Measurements from ENCODE around the gene ADAMTS6.

DNA sequence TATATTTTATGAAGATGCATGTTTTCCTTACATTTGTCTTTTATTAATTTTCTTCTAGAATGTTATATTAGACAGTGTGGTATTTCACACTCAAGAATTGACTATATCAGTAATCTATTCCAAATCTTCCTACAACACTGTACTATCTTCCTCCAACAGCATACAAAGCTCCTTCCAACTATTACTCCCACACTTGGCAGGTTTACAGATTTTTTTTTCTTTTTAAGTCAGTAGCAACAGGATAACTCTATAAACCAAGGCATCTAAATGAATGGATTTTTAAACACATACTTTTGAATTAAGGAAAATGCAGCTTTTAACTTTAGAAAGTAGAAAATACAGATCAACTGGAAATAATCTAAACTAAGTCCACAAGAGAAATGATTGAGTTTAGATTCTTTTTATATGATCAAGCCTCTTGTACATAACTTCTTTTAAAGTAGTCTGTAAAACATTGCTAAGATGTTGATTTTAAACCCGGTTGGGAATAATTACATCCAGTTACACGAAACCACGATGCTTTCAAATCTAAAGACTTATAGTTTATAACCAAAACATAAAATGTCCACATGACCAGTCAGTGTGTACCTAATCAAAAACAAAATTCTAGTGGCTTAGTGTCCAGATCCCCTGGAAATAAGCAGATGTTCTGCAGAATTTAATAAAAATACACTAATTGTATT, 281.6 kb downstream of the ADAMTS6 start:
- TF ChIP-seq, protein P1, sequence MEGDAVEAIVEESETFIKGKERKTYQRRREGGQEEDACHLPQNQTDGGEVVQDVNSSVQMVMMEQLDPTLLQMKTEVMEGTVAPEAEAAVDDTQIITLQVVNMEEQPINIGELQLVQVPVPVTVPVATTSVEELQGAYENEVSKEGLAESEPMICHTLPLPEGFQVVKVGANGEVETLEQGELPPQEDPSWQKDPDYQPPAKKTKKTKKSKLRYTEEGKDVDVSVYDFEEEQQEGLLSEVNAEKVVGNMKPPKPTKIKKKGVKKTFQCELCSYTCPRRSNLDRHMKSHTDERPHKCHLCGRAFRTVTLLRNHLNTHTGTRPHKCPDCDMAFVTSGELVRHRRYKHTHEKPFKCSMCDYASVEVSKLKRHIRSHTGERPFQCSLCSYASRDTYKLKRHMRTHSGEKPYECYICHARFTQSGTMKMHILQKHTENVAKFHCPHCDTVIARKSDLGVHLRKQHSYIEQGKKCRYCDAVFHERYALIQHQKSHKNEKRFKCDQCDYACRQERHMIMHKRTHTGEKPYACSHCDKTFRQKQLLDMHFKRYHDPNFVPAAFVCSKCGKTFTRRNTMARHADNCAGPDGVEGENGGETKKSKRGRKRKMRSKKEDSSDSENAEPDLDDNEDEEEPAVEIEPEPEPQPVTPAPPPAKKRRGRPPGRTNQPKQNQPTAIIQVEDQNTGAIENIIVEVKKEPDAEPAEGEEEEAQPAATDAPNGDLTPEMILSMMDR (IDR thresholded peaks at IDR 0.05) = no peak
- no peak for TF ChIP-seq EP300 (IDR thresholded peaks at IDR 0.05)
- TF ChIP-seq POLR2A (IDR thresholded peaks at IDR 0.05) = no peak
